ENCODE data around the gene PDGFD. TPM values are rescaled to one million over a fixed set of nuclear protein-coding genes. Genes with fewer than 3 reads are reported as not detected.

The PDGFD gene
- polyA plus RNA-seq (1.0 and 1.3 TPM in 2 replicates), polyA minus RNA-seq (1.6 and 1.7 TPM in 2 replicates)

DNA sequence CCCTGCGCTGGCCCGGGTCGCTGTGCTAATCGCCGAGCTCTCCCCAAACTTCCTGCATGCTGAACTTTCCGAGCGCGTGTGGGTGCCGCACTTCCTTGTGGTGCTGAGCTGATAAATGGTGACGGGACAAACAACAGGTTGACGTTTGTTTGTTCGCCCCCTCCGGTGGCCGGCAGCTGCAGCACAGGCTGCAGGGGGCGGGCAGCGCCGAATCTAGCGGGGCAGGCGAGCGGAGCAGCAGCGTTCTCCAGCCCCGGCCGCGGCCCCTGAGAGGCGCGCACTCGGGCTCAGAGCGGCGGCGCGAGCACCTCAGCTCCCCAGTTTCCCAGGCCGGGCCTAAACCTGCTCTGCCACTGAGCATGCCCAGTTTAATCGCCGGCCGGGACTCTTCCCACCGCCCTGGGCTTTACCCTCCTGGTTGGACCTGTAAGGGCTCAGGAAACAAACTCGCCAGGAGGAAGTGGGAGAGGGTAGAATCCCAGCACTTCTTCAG, at the start of gene PDGFD:
Gene PDGFD (minus strand): TSS at position 120 of the 493 bp plus-strand sequence.
- no peaks in the 10 kb centered on the region for H3K9me3 ChIP-seq (ENCODE audit: low read length)

DNA sequence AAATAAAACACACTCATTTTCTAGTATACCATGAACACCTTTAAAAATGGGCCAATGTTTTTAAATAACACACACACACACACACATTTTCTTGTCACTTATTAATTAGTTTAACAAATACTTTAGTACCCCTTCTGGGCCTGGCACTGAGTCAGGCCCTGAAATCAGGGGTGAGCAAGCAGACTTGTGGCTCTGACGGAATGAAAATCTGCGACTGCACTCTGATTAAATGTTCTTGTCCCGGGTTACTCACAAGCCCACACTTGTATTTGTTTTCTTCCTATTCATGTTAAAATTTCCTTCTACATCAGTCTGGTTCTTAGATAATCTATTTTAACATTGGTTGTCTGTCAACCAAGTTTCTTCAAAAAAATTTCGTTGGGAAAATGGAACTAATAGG, 43.0 kb upstream of the PDGFD start:
- Histone ChIP-seq H3K36me3 (ENCODE audit: insufficient read depth, low read length) (no peaks in the 10 kb centered on the region), H3K4me3 (ENCODE audit: low read length) (no peak overlapping the region), H2AFZ (ENCODE audit: low read depth, low read length) (no peak overlapping the region), H3K9ac (ENCODE audit: low read length) (no peak overlapping the region), H3K27ac (ENCODE audit: low read length) (no peak overlapping the region), H3K79me2 (replicated peaks; ENCODE audit: insufficient read depth, low read length) (no peaks in the 10 kb centered on the region), H4K20me1 (ENCODE audit: insufficient read depth) (no peaks in the 10 kb centered on the region), H3F3A (ENCODE audit: insufficient read depth, low read length, poor library complexity, severe bottlenecking) (no peaks in the 10 kb centered on the region), H3K27me3 (ENCODE audit: insufficient read depth, low read depth, low read length) (no peaks in the 10 kb centered on the region), H3K9me3 (ENCODE audit: low read length) (no peaks in the 10 kb centered on the region), H3K9me2 (ENCODE audit: insufficient read depth, low read length) (no peaks in the 10 kb centered on the region), H3K4me2 (ENCODE audit: low read length) (no peak overlapping the region)
- no peak for TF ChIP-seq EZH2 (IDR thresholded peaks at IDR 0.05; ENCODE audit: borderline replicate concordance, insufficient read depth, low read length, poor library complexity, severe bottlenecking)
- TF ChIP-seq RAD21 (conservative IDR thresholded peaks at IDR 0.05) = no peak
- no peak for TF ChIP-seq SMC3 (conservative IDR thresholded peaks at IDR 0.05; ENCODE audit: poor library complexity)
- TF ChIP-seq POLR2AphosphoS5 (IDR thresholded peaks at IDR 0.05) = no peak
- TF ChIP-seq CTCF (IDR thresholded peaks at IDR 0.05; ENCODE audit: poor library complexity, severe bottlenecking) = no peak

More for the DNA sequence above, at the start of gene PDGFD:
- no peaks in the 10 kb centered on the region for H3K79me2 ChIP-seq (replicated peaks; ENCODE audit: insufficient read depth, low read length)
- H3K27me3 ChIP-seq (ENCODE audit: insufficient read depth, low read depth, low read length) = peaks cover 27% of the 10 kb centered on the region
- no peaks in the 10 kb centered on the region for H3K9me2 ChIP-seq (ENCODE audit: insufficient read depth, low read length)
- H3F3A ChIP-seq (ENCODE audit: insufficient read depth, low read length, poor library complexity, severe bottlenecking) = no peaks in the 10 kb centered on the region
- H2AFZ ChIP-seq (ENCODE audit: low read depth, low read length) = no peak within 1 kb of the TSS
- H3K9ac ChIP-seq (ENCODE audit: low read length) = peak within 1 kb of the TSS; percentile 4
- H3K36me3 ChIP-seq (ENCODE audit: insufficient read depth, low read length) = no peaks in the 10 kb centered on the region
- H3K4me2 ChIP-seq (ENCODE audit: low read length) = peak within 1 kb of the TSS; percentile 38
- peak within 1 kb of the TSS; percentile 73 for H3K4me3 ChIP-seq (ENCODE audit: low read length)
- no peak for TF ChIP-seq MXI1 (conservative IDR thresholded peaks at IDR 0.05; ENCODE audit: poor library complexity, severe bottlenecking)
- no peak for TF ChIP-seq TAF1 (IDR thresholded peaks at IDR 0.05; ENCODE audit: low read depth)
- TF ChIP-seq CTCF (IDR thresholded peaks at IDR 0.05; ENCODE audit: poor library complexity, severe bottlenecking) = peak; percentile 48
- TF ChIP-seq RAD21 (conservative IDR thresholded peaks at IDR 0.05) = peak; percentile 44
- TF ChIP-seq EP300 (conservative IDR thresholded peaks at IDR 0.05; ENCODE audit: poor library complexity, severe bottlenecking) = no peak
- TF ChIP-seq POLR2AphosphoS5 (IDR thresholded peaks at IDR 0.05) = no peak
- TF ChIP-seq, protein P1, sequence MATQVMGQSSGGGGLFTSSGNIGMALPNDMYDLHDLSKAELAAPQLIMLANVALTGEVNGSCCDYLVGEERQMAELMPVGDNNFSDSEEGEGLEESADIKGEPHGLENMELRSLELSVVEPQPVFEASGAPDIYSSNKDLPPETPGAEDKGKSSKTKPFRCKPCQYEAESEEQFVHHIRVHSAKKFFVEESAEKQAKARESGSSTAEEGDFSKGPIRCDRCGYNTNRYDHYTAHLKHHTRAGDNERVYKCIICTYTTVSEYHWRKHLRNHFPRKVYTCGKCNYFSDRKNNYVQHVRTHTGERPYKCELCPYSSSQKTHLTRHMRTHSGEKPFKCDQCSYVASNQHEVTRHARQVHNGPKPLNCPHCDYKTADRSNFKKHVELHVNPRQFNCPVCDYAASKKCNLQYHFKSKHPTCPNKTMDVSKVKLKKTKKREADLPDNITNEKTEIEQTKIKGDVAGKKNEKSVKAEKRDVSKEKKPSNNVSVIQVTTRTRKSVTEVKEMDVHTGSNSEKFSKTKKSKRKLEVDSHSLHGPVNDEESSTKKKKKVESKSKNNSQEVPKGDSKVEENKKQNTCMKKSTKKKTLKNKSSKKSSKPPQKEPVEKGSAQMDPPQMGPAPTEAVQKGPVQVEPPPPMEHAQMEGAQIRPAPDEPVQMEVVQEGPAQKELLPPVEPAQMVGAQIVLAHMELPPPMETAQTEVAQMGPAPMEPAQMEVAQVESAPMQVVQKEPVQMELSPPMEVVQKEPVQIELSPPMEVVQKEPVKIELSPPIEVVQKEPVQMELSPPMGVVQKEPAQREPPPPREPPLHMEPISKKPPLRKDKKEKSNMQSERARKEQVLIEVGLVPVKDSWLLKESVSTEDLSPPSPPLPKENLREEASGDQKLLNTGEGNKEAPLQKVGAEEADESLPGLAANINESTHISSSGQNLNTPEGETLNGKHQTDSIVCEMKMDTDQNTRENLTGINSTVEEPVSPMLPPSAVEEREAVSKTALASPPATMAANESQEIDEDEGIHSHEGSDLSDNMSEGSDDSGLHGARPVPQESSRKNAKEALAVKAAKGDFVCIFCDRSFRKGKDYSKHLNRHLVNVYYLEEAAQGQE (IDR thresholded peaks at IDR 0.05; ENCODE audit: borderline replicate concordance) = no peak
- TF ChIP-seq EZH2 (IDR thresholded peaks at IDR 0.05; ENCODE audit: borderline replicate concordance, insufficient read depth, low read length, poor library complexity, severe bottlenecking) = no peak
- no peak for TF ChIP-seq SMC3 (conservative IDR thresholded peaks at IDR 0.05; ENCODE audit: poor library complexity)
- H4K20me1 ChIP-seq (ENCODE audit: insufficient read depth) = no peaks in the 10 kb centered on the region
- no peak within 1 kb of the TSS for H3K27ac ChIP-seq (ENCODE audit: low read length)

Data from neural cell (in vitro differentiated cells).